ENCODE results near the gene SNRNP200.

SNRNP200 gene

GRCh38 chr2:96305091-96305978 is at the start of gene SNRNP200:
SNRNP200 (minus strand) TSS chr2:96305546; CDS start chr2:96305437, 109 bp downstream.
- DNase-seq (ENCODE audit: low spot score): peak; percentile 56

GRCh38 chr2:96354492-96354891 is 49.1 kb upstream of the SNRNP200 start:
- no peak for DNase-seq (ENCODE audit: low spot score)

- DNase-seq (ENCODE audit: low spot score): no peak
Observed at GRCh38 chr2:96353606-96354101, 48.3 kb upstream of the SNRNP200 start.

DNA sequence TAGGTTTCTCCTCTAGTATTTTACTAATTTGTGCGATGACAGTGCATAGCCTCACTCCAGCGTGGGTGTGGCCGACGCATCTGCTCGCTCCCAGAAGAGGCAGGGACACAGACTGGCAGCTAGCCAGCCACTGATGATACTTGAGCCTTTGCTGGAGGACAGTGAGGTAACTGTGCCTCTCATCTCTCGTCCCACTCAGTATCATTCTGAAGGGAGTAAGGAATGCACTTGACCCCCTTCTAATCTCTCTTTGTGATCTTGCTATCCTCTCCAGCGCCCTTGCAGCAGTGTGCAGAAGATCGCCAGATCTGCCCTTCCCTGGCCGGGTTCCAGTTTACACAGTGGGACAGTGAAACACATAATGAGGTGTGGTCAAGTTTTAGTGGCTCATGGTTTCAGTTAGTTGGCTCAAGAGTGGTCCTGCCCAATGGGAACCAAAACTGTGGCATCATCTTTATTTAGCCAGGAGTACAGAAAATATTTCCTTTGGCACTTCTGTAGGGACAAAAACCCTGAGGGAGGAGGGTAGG is 47.8 kb upstream of the SNRNP200 start:
- DNase-seq (ENCODE audit: low spot score): no peak

DNA sequence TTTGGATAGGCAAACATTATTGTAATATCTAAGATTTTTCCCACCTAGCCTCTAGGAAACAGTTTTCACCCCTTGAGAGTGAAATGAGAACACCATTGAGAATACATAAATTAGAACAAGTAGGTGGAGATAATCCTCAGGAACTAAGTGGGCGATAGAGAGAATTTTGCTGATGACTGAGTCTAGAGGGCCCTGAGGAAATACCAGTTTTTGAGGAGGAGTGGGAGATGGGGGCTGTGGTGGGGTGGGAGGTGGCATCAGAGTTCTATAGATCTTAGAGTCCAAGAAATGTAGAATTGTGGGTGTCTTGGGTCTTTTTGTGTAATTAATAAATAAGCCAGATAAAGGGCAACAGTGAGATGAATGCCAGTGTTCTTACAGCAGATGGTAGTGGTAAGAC is 42.0 kb upstream of the SNRNP200 start:
- DNase-seq (ENCODE audit: low spot score): no peak

GRCh38 chr2:96345868-96346462 is 40.6 kb upstream of the SNRNP200 start:
- DNase-seq (ENCODE audit: low spot score): no peak

DNA sequence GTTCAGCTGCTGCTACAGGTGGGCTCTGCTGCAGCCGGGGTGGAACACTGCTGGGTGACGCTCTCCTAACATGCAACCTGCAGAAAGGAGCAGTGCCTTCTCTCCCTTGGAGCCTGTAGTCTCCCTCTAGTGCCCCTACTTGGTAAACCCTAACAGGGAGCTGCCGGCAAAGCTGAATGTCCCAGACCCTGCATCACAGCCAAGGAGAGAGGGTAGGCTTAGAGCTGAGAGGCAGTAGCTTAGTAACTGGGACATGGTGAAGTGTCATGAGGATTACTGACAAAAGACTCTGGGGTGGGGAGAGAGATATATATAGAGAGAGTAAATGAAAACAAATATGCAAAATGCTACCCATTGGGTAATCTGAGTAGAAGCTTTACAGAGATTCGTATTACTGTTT is 40.1 kb upstream of the SNRNP200 start:
- DNase-seq (ENCODE audit: low spot score): no peak

DNA sequence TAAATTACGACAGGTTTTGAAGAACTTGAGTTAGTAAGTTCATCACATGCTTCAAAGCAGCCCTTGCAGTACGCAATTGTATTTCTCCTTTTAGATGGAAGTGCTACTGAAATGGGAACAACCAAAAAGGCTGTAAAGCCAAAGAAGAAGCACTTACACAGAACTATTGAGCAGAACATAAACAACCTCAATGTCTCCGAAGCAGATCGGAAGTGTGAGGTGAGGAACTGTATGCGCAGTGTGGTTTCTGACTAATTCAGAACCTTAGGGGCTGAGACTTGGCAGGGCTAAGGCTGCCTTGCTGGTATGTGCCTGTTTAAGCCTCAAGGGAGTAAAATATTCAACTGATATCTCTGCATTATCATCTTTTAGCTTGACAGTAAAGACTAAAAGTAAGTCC is 38.7 kb upstream of the SNRNP200 start:
- DNase-seq (ENCODE audit: low spot score): no peak

DNA sequence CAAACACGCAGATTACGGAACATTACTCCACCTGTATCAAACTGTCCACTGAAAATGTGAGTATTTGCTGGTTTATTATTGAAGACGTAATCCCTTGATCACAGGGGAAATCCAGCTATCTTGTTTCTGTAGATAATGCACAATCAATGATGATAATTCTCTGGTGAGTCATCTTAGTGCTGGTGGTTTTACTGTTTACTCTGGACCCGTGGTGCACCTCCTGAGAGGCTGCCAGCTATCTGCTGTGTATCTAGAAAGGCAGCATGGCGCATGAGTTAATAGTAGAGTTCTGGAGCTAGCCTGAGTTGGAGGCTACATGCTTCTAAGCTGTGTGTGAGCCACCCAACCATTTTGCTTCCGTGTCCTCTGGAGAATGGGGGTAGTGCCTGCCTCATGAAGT is 36.7 kb upstream of the SNRNP200 start:
- DNase-seq (ENCODE audit: low spot score): no peak

- DNase-seq (ENCODE audit: low spot score): no peak
Observed at GRCh38 chr2:96341641-96342040, 36.3 kb upstream of the SNRNP200 start.

GRCh38 chr2:96340493-96341414 is 35.4 kb upstream of the SNRNP200 start:
- DNase-seq (ENCODE audit: low spot score): no peak

DNA sequence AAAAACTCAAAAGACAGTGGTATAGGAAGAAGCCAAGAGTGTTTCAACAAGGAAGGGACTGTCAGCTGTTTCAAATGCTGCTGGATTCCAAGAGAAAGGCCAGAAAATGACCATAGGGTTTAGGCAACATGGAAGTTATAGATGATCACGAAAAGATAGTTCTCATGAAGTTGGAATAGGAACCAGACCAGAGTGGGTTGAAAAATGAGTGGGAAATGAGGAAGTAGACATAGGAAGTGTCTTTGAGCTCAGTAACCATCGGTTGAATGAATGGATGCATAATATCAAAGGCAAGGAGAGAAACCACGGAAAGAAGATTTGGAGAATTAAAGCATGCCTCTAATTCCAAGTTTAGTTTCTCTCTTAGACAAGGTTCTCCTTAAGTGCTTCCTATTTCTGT is 31.5 kb upstream of the SNRNP200 start:
- no peak for DNase-seq (ENCODE audit: low spot score)

DNA sequence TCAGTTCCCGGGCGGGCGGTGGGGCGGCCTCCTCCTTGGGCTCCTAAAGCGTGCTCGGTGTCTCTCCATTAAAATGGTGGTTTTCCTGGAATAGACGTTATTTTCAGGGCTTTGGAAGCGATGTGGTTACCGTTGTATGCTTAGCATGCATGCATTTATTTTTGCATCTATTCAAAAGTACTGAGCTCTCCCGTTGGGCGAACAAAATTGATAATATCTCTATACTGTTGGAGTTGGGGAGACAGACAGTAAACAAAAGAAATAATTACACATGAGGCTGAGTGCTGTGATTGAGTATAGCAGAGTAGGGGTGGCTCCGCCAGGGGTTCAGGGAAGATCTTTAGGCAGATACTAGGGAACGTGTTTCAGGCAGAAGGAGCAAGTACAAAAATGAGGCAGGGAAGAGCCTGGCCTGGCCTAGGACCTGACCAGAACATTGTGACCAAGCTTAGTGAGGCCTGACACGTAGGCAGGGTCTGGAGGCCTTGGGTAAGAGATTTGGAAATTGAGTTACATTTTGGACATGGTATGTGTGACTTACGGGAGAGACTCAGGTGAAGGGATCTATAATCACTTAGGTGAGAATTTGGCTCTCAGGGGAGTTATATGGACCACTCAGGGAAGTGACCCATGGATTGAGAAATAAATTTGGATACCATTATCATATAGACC is 30.9 kb upstream of the SNRNP200 start:
- no peak for DNase-seq (ENCODE audit: low spot score)

GRCh38 chr2:96333708-96334107 is 28.4 kb upstream of the SNRNP200 start:
- DNase-seq (ENCODE audit: low spot score): no peak

DNA sequence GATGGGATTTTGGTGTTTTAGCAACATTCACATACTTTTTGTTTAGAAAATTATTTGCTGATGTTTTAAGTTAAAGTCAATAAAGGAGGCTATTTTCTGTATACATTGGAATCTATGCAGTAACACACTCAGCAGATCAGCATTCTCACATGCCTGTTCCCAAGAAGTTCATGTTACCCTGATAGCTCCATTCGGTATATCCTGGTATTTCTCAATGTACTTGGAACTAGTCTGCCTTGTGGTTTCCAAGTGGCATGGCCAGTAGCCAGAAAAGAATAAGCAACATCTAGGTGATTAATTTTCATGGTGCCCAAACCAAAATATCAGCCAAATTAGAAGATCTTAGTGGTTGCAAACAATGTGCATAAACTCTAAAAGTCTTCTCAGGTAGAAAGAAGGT is 25.1 kb upstream of the SNRNP200 start:
- no peak for DNase-seq (ENCODE audit: low spot score)

DNA sequence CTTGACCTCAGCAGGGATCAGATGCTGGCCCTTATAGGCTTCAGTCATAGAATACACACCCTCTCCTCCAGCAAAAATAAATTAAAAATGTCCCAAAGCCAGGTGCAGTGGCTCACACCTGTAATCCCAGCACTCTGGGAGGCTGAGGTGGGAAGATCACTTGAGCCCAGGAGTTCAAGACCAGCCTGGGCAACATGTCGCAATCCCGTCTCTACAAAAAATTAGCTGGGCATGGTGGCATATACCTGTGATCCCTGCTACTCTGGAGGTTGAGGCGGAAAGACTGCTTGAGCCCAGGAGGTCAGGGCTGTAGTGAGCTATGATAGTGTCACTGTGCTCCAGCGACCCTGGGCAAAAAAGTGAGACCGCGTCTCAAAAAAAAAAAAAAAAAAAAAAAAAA is 24.5 kb upstream of the SNRNP200 start:
- no peak for DNase-seq (ENCODE audit: low spot score)

- no peak for DNase-seq (ENCODE audit: low spot score)
Observed at GRCh38 chr2:96329456-96329855, 24.1 kb upstream of the SNRNP200 start.

DNA sequence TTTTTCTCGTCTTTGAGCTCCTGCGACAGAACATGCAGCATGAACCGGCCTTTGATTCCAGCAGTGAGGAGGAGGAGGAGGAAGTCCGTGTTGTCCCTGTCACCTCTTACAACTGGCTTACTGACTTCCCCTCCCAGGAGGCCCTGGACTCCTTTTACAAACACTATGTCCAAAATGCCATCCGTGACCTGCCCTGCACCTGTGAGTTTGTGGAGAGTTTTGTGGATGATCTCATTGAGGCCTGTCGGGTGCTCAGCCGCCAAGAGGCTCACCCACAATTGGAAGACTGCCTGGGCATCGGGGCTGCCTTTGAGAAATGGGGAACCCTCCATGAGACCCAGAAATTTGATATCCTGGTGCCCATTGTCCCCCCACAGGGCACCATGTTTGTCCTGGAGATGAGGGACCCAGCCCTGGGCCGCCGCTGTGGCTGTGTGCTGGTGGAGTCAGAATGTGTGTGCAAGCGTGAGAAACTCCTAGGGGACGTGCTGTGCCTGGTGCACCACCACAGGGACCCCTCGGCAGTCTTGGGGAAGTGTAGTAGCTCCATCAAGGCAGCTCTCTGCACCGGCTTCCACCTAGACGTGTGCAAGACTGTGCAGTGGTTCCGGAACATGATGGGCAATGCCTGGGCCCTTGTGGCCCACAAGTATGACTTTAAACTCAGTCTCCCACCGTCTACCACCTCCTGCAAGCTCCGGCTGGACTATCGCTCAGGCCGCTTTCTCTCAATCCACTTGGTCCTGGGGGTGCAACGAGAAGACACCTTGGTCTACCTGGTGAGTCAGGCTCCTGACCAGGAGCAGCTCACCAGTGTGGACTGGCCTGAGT is 21.9 kb upstream of the SNRNP200 start:
- DNase-seq (ENCODE audit: low spot score): no peak

DNA sequence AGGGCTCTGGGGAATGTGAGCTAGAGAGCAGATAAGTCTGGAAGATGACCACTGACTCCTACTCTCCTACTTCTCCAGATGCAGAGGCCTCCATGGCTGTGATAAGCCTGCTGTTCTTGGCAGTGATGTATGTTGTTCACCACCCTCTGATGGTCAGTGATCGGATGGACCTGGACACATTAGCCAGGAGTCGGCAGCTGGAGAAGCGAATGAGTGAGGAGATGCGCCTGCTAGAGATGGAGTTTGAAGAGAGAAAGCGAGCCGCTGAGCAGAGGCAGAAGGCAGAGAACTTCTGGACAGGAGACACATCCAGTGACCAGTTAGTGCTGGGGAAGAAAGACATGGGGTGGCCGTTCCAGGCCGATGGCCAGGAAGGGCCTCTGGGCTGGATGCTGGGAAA is 21.2 kb upstream of the SNRNP200 start:
- no peak for DNase-seq (ENCODE audit: low spot score)

DNA sequence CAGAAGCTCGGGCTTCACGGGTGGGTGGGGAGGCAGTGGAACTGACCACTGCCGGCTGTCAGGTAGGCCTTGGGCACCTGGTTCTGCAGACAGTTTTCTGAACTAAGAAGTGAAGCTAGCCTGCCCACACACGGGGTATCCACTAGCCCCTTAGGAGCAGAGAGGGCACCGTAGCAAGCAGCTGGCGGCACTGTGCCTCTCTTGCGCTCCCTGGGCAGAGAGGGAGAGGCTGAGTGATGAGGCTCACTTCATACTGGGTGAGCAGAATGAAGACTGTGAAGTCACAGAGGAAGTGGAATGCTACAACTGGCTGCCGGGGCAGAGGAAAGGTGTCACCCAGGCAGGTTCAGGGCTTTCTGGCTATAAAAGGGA is 20.5 kb upstream of the SNRNP200 start:
- DNase-seq (ENCODE audit: low spot score): no peak

Data from HuH-7.5 (cell line).